HepG2 (cell line): Measurements from ENCODE around the gene EHD1. TPM values are rescaled to one million over a fixed set of nuclear protein-coding genes. Genes with fewer than 3 reads are reported as not detected.
A peak's percentile ranks its signal among the peaks of the same experiment; 100 is the strongest.

Experiments
- AKNA ChIP-seq: sonication (generic); formaldehyde crosslinking; IDR thresholded peaks from 2 replicates; pipeline ENCODE4 v1.4.0; 2020; ENCODE audit warnings: missing genetic modification reagents, borderline replicate concordance
- ASH2L ChIP-seq: fragments of 300-600, 200-600 bp; sonication (generic); IDR thresholded peaks from 2 replicates; pipeline ENCODE4 v1.7.0; 2017; ENCODE audit warnings: low read depth, mild to moderate bottlenecking, moderate library complexity, mixed read lengths, low read length; ENCODE audit not compliant: insufficient read length
- HDAC2 ChIP-seq: sonication (generic); formaldehyde crosslinking; IDR thresholded peaks from 2 replicates; pipeline ENCODE4 v1.4.0; 2020; ENCODE audit warnings: missing genetic modification reagents
- HOXA5 ChIP-seq: sonication (generic); formaldehyde crosslinking; IDR thresholded peaks from 2 replicates; pipeline ENCODE4 v1.4.0; 2020; ENCODE audit warnings: missing genetic modification reagents
- JUN ChIP-seq: sonication (generic); formaldehyde crosslinking; IDR thresholded peaks from 2 replicates; pipeline ENCODE4 v1.4.0; 2020; ENCODE audit warnings: mild to moderate bottlenecking, missing genetic modification reagents
- PHF20 ChIP-seq: sonication (generic); formaldehyde crosslinking; IDR thresholded peaks from 2 replicates; pipeline ENCODE4 v1.5.0; 2020; ENCODE audit warnings: mild to moderate bottlenecking, missing genetic modification reagents
- POLR2G ChIP-seq: fragments of 200-400 bp; formaldehyde crosslinking; IDR thresholded peaks from 2 replicates; pipeline ENCODE4 v1.6.1; 2018; ENCODE audit warnings: mild to moderate bottlenecking, low read depth, low read length, moderate library complexity
- RELA ChIP-seq: sonication (generic); formaldehyde crosslinking; IDR thresholded peaks from 2 replicates; pipeline ENCODE4 v1.4.0; 2020; ENCODE audit warnings: missing genetic modification reagents
- ZBTB10 ChIP-seq: sonication (generic); formaldehyde crosslinking; IDR thresholded peaks from 2 replicates; pipeline ENCODE4 v1.4.0; 2020; ENCODE audit warnings: missing genetic modification reagents, borderline replicate concordance
- ZBTB33 ChIP-seq: sonication (generic); formaldehyde crosslinking; IDR thresholded peaks from 2 replicates; pipeline ENCODE4 v1.4.0; 2020; ENCODE audit warnings: missing genetic modification reagents
- ZNF101 ChIP-seq: sonication (generic); formaldehyde crosslinking; IDR thresholded peaks from 2 replicates; pipeline ENCODE4 v1.4.0; 2020; ENCODE audit warnings: mild to moderate bottlenecking, low read depth, missing genetic modification reagents, borderline replicate concordance
- ZNF264 ChIP-seq: sonication (generic); formaldehyde crosslinking; IDR thresholded peaks from 2 replicates; pipeline ENCODE4 v1.4.0; 2020; ENCODE audit warnings: missing genetic modification reagents
- ZNF430 ChIP-seq: sonication (generic); formaldehyde crosslinking; IDR thresholded peaks from 2 replicates; pipeline ENCODE4 v1.9.0; 2021; ENCODE audit warnings: mild to moderate bottlenecking, missing genetic modification reagents
- ZNF431 ChIP-seq: sonication (generic); formaldehyde crosslinking; IDR thresholded peaks from 2 replicates; pipeline ENCODE4 v1.9.0; 2022; ENCODE audit warnings: missing genetic modification reagents, low read depth, mild to moderate bottlenecking, borderline replicate concordance
- ZNF710 ChIP-seq: sonication (generic); formaldehyde crosslinking; IDR thresholded peaks from 2 replicates; pipeline ENCODE4 v1.5.0; 2020; ENCODE audit warnings: mild to moderate bottlenecking, missing genetic modification reagents, borderline replicate concordance
- ZNF850 ChIP-seq: sonication (generic); formaldehyde crosslinking; conservative IDR thresholded peaks from 2 replicates; pipeline ENCODE4 v1.9.0; 2021; ENCODE audit warnings: mild to moderate bottlenecking, missing genetic modification reagents
- ZNF878 ChIP-seq: sonication (generic); formaldehyde crosslinking; IDR thresholded peaks from 2 replicates; pipeline ENCODE4 v1.8.1; 2023; ENCODE audit warnings: mild to moderate bottlenecking, missing genetic modification reagents, moderate library complexity
- polyA plus RNA-seq, 8 experiments: library from polyadenylated mRNA; depleted of rRNA in 3 of 8; stranded (reverse) in 7 of 8; unstranded in 1 of 8; fragments of >200 nt; fragmentation: Illumina TruSeq in 4 of 8; extraction: Trizol in 4 of 8; gene quantifications; 2 replicates each; pipeline versions ENCODE4 v1.2.1 to v1.2.3, GENCODE V29; 2011 to 2016; ENCODE audit warnings: low read depth in 4 of 8, missing spikeins in 1 of 8, mixed read lengths in 1 of 8; ENCODE audit not compliant: insufficient read depth in 1 of 8
- total RNA-seq, 5 experiments: library from RNA; depleted of rRNA; stranded (reverse); fragments of >200 nt; fragmentation: Illumina TruSeq; extraction: Trizol; gene quantifications; 2 replicates each; pipeline ENCODE4 v1.2.3, GENCODE V29; 2016; ENCODE audit warnings: low read depth in 1 of 5

The EHD1 gene
- total and polyA plus RNA-seq, 2 of the 13 experiments (the other 11 are each of a cell fraction or from before 2014, with no cell fraction given): 23.6 to 26.6 TPM

- TF ChIP-seq POLR2G (peak; percentile 84), RELA (CRISPR knock-in tag) (no peak), PHF20 (CRISPR knock-in tag) (peak; percentile 45; the same call in 1 of the 2 replicates), ASH2L (no peak), ZNF878 (CRISPR knock-in tag) (no peak), ZNF264 (CRISPR knock-in tag) (no peak), ZBTB33 (CRISPR knock-in tag) (no peak), AKNA (CRISPR knock-in tag) (no peak), HOXA5 (CRISPR knock-in tag) (peak; percentile 43; the same call in 1 of the 2 replicates), JUN (peak; percentile 26; the same call in 1 of the 2 replicates), ZBTB10 (CRISPR knock-in tag) (no peak; the same call in 1 of the 2 replicates), HDAC2 (CRISPR knock-in tag) (peak; percentile 50), ZNF101 (CRISPR knock-in tag) (no peak), ZNF431 (CRISPR knock-in tag) (peak; percentile 17; the same call in 1 of the 2 replicates), ZNF430 (CRISPR knock-in tag) (peak; percentile 86), ZNF710 (CRISPR knock-in tag) (0 out of 2 replicates have a peak, but pooled peaks have one; percentile 32), ZNF850 (no peak; the same call in 1 of the 2 replicates)
Observed at GRCh38 chr11:64878494-64879243, at the start of gene EHD1 (continued).
